ENCODE data around the gene CACNA1H.
"Not testable (repeated sequence)": the region's sequence is repeated elsewhere in the genome, so short reads cannot be mapped to it uniquely, and the experiment has no call there.

DNA sequence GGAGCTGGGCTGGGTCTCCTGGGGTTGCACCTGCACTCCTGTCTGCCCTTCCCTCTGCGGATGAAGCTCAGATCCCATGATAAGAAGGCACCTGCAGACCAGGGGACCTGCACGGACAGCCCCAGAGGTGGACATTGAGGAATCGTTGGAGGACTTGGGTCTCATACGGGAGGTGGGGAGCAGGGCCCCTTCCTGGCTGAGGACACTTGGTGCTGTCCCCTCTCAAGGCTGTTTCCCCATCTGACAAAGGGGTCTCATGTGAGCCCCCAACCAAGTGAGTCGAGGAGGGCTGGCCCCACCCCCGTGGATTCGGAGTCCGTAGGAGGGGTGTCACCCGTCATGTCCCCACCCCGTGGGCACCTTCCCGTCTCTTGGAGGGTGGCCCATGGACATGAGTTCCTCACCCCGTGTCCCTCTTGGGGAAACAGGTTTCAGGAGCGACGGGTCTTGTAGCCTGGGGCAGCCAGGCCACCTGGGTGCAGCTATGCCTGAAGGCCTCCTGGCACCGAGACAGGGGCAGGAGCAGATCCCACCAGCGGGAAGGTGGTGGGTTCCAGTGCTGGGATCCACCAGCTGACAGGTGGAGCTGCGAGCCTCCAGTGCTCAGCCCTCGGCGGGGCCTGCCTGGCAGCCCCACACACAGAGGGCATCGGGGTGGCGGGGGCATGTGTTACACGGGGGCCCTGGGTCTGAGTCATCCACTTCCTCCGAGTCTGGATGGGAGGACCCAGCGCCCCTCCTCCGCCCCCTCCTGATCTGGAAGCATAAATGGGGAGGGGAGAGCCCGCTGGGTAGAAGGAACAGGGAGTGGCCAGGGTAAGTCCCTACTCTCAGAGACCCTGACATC lies 102.6 kb downstream of the CACNA1H start, which contains the start of gene TPSD1:
- TF ChIP-seq EZH2 (IDR thresholded peaks at IDR 0.05; ENCODE audit: borderline replicate concordance); EZH2phosphoT487 (IDR thresholded peaks at IDR 0.05; ENCODE audit: low read depth, severe bottlenecking, unreplicated experiment): not testable (repeated sequence)
- TF ChIP-seq, protein P1, sequence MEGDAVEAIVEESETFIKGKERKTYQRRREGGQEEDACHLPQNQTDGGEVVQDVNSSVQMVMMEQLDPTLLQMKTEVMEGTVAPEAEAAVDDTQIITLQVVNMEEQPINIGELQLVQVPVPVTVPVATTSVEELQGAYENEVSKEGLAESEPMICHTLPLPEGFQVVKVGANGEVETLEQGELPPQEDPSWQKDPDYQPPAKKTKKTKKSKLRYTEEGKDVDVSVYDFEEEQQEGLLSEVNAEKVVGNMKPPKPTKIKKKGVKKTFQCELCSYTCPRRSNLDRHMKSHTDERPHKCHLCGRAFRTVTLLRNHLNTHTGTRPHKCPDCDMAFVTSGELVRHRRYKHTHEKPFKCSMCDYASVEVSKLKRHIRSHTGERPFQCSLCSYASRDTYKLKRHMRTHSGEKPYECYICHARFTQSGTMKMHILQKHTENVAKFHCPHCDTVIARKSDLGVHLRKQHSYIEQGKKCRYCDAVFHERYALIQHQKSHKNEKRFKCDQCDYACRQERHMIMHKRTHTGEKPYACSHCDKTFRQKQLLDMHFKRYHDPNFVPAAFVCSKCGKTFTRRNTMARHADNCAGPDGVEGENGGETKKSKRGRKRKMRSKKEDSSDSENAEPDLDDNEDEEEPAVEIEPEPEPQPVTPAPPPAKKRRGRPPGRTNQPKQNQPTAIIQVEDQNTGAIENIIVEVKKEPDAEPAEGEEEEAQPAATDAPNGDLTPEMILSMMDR (IDR thresholded peaks at IDR 0.05; ENCODE audit: poor library complexity), result not testable (repeated sequence)
